HG02763 (cell line): ENCODE results near the gene PCBP2.
"Not testable (repeated sequence)": the region's sequence is repeated elsewhere in the genome, so short reads cannot be mapped to it uniquely, and the experiment has no call there.

ENCODE experiments used
- ATAC-seq: cut with Tn5 transposase; IDR thresholded peaks from one replicate; pipeline ENCODE4 v1.9.1; 2021; ENCODE audit warnings: mild to moderate bottlenecking, moderate library complexity; ENCODE audit not compliant: unreplicated experiment

The PCBP2 gene

DNA sequence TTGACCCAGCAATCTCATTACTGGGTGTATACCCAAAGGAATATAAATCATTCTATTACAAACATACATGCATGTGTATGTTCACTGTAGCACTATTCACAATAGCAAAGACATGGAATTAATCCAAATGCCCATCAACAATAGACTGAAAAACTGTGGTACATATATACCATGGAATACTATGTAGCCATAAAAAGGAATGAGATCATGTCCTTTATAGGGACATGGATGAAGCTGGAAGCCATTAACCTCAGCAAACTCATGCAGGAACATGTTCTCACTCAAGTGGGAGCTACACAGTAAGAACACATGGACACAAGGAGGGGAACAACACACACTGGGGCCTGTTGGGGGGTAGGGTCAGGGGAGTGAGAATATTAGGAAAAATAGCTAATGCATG lies 12.3 kb upstream of the PCBP2 start:
- ATAC-seq, result not testable (repeated sequence)

DNA sequence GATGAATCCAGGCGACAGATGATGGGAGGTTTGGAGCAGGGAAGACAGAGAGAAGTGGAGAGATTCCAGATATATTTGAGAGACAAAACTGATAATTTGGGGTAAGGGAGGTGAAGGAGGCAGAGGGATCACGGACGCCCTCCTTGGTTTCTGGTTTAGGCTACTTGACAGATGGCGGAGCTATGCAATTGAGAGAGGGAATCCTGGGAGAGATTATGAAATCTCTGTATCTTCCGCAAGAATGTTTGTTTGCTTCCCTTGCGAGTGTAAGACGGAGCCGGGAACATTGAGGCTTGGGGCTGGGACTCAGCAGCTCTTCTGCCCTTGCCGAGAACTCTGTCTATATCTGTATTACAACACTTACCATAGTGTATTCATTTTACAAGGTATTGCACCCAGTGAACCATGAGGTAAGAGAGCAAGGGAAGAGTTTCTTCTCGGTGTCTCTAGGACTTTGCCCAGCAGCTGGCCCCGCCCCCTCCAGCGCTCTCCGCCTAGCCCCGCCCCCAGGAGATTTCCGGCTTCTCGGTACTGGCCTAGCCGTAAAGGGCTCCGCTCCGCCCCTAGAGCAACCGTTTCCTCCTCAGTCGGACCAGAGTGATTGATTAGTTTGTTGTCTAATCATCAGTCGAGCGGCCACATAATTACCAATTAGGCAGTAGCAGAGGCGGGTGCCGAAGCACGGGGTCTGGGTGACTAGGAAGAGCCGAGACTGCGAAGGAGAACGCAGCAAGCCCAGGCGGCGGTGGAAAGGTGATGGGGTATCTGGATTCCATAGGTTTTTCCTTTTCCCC lies 10.7 kb upstream of the PCBP2 start, which contains the start of gene PRR13:
PRR13 (plus strand) TSS at position 695 of the 794 bp plus-strand sequence. CDS start 981 bp downstream, outside the sequence.
- peak; percentile 98 for ATAC-seq

DNA sequence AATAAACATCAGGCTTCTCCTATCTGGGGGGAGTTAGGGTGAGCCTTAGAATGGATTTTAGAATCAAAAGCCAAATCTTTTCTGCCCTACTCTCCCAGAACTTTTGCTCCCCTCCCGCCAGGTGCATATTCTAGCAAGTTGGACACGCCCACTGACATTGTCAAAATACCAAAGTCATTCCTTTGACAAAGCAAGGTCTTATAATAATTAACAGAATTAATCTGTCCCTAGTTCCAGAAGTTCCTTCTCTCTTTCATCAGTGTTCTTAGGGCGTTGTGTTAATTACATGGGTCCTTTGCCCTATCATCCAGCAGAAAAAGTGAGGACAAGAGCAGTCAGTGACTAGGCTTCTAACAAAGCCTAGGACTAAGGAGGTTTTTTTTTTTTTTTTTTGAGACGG lies 7.9 kb upstream of the PCBP2 start:
- ATAC-seq, result no peak

DNA sequence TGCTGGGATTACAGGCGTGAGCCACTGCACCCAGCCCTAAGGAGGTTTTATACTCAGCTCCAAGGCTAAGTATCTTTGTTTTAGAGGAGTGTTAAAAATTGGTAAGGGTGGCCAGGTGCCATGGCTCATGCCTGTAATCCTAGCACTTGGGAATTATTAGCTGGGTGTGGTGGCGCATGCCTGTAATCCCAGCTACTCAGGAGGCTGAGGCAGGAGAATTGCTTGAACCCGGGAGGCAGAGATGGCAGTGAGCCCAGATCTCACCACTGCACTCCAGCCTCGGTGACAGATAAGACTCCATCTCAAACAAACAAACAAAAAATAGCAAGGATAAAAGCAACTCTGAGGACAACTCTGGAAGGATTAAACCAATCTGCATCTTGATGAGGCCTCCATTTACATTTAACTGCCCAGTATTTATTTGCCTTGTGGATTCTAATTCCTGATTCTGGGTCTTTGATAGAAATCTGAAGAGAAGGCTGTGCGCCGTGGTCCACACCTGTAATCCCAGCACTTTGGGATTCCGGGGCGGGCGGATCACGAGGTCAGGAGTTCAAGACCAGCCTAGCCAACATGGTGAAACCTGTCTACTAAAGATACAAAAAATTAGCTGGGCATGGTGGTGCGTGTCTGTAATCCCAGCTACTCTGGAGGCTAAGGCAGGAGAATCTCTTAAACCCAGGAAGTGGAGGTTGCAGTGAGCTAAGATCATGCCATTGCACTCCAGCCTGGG lies 7.1 kb upstream of the PCBP2 start:
- ATAC-seq, result not testable (repeated sequence)

DNA sequence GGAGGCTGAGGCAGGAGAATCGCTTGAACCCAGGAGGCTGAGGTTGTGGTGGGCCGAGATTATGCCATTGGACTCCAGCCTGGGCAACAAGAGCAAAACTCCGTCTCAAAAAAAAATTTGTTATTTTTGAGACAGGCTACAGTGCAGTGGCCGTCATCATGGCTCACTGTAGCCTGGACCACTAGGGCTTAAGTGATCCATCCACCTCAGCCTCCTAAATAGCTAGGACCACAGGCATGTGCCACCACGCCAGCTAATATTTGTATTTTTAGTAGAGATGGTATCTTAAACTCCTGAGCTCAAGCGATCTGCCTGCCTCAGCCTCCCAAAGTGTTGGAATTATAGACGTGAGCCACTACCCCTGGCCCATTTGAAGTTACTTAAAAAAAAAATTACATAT lies 966 bp upstream of the PCBP2 start:
- no peak for ATAC-seq

DNA sequence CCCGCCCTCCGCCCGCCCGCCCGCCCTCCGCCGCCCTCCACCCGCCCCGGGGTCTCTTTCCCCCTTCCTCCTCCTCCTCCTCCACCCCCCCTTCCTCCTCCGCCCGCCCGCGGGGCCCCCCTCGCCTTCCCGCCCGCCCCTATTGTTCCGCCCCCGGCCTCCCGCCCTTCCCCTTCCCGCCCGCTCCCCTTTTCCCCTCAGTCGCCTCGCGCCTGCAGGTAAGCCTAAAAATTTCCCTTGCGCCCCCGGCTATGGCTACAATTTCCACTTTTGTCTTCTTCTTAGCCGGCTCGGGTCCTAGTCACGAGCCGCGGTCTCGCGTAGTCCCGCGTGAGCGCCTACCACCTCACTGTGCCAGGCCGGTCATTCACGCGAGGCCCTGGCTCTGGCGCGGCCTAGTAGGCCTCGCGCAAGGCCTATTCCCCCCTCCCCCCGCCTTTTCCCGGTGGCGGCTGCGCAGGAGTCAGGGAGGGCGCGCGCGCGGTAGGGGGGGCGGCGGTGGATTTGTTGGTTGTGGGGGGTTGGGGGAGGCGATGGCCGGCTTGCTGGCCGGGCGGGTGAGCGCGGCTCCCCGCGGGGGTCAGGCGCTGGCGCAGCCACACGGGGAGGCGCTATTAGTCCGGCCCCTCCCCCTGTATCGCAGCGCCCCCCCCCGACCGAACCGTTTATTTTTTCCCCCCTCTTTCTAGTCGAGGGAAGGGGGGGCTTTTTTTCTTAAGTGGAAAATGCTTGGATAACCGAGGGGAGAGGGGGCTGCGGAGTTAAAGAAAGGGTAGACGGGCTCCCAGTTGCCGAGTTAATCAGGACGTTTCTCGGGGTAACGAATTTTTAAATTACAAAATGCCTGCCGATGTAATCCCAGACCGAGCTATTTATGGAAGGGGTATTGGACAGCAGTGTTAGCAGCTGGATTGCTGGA lies 516 bp downstream of the PCBP2 start:
- ATAC-seq, result peak; percentile 33

DNA sequence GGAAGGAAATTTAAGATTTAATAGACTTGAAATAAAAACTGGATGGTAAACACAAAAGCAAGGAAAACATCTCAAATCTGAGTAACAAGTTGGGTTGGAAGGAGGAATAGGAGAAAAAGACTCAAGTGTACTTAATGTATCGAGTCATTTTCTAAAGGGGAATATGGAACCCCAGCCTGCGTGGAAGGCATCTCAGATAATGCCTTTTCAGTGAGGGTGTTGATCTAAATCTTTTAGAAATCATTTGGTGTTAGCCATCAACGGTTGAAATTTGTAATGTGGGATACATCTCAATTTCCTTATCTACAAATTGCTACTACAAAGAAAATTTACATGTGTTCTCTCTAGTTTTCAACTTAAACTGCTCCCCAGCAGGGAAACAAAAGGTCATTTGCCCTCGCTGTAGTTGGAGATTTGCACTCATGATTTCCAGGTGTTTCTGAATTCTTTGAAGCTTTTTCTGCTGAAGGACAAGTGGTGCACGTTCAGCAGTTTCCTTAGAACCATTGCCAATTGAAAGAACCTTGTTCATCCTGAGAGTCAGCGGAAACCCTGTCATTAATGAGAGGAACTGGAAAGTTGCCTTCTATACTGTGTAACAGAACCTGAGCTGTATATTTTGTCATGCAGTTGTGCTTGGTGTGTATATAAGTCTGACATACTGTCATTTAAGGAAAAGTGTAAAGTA lies 2.2 kb downstream of the PCBP2 start:
- no peak for ATAC-seq

DNA sequence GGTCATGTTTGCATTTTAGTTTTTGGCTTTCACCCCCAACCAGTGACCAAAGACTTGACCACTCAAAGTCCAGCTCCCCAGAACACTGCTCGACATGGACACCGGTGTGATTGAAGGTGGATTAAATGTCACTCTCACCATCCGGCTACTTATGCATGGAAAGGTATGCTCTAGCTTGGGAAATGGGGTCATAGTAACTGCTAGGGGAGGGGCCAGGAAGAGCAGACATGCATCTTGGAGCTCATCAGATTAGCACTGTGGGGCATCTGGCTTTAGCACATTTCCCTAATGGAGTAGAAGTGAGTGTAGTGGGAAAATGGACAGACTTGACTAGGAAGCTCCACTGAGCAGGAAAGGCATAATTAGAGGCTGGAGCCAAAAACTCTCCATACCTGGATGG lies 2.8 kb downstream of the PCBP2 start:
- no peak for ATAC-seq

DNA sequence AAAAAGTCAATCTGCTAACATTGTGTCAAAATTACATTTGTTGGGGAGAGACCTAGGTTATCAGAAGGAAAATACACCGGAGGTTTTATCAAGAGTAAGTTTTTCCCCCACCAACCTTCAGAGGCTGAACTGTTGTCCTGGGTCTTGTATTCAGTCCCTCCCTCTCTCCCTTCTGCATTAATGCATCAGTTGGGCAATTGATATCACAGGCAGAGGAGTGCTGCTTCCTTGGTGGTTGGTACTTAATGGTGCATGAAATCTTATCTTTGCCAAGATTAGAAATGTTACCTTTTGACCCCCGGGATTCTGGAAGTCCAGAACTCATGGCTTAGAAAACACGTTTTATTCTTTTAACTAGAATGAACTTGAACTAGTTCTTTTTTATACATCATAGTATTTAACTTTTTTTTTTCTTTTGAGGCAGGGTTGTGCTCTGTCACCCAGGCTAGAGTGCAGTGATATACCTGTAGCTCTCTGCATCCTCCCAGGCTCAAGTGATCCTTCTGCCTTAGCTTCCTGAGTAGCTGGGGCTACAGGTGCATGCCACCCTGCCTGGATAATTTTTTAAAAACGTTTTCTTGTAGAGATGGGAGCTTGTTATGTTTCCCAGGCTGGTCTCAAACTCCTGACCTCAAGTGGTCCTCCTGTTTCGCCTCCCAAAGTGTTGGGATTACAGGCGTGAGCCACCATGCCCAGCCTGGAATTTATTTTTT lies 4.9 kb downstream of the PCBP2 start:
- ATAC-seq, result no peak

DNA sequence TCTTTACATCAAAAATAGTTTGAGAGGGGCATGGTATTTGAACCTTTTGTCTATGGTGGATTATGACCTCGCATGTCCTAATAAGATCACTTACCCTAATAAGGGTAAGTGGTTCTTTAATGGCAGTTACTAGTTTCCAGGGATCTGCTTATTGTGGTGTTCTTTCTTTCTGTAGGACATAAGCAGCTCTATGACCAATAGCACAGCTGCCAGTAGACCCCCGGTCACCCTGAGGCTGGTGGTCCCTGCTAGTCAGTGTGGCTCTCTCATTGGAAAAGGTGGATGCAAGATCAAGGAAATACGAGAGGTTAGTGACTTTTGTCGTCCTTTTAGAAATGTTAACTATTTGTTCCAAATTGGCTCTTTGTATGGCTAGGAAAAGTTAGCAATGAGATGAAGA lies 7.2 kb downstream of the PCBP2 start:
- no peak for ATAC-seq

DNA sequence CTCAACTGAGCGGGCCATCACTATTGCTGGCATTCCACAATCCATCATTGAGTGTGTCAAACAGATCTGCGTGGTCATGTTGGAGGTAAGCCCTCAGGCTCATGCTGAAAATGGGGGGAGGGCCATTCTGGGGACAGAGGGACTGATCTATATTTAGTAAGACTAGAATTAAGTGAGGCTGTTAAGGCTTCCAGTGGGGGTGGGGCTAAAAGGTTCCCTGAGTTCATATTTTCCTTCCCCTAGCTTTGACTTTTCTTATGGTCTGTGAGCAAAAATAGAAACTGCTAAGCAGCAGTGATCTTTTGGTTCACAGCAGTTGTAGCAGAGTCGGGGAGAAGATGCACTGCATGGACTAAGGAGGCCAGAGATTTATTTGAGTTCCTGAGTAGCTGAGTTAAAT lies 9.2 kb downstream of the PCBP2 start:
- ATAC-seq, result no peak

DNA sequence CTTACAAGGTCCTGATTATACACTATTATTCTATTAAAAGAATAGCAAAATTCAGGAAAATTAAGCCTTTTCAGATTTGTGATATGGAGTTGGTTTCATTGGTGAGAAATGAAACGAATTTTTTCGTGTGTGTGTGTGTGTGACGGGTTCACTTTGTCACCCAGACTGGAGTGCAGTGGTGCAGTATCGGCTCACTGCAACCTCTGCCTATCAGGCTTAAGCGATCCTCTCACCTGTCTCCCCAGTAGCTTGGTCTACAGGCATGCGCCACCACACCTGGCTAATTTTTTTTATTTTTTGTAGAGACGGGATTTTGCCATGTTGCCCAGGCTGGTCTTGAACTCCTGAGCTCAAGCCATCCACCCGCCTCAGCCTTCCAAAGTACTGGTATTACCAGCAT lies 9.7 kb downstream of the PCBP2 start:
- ATAC-seq, result no peak

DNA sequence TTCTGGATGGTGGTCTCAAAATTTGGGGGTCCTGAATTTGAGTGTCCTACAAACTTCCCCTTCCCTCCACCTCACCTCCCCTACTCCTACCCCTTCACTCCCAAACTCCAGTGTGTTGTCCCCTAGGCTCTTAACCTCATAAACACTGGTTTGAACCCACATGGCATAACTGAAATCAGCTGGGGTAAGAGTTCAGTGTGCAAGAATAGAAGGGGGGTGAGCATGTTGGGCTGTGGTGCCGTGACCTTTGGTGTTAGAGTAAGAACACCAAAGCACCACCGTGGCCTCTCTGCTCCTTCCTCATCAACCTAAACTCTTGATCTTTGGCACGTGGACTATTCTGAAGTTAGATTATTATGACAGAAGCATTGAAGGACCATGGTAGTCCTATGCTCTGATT lies 11.0 kb downstream of the PCBP2 start:
- ATAC-seq, result no peak

DNA sequence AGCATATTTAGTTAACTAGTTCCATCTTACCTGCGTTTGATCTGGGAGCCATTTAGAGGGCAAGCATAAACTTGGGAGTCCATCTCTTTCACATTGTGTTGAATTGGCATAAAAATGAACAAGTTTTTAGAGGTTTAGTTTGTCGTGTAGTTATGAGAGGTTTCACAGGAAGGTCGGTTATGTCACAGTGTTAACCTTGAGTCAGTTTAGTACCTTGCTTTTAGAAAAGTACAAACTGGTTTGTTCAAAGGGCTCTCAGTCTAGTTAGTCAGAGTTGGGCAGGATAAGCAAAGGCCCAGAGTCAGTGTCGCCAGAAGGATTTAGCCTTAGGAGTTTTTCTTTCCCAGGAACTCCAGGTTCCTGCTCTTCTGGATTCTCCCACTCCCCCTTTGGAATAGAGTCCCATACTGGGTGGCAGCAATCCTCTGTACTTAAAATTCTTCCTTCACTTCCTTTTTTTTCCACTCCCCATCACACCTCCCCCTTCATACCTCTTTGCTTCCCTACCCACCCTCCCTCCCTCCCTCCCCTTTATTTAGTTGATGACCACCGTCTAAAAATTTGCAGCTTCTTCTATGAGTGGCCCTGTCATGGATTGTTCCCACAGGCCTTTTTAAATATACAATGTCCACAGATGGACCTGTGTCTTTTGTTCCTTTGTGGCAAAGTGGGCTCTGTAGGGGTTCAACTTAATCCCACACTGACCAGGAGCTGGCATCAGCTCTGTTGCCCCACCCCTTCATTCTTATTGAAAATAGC lies 12.1 kb downstream of the PCBP2 start:
- no peak for ATAC-seq

DNA sequence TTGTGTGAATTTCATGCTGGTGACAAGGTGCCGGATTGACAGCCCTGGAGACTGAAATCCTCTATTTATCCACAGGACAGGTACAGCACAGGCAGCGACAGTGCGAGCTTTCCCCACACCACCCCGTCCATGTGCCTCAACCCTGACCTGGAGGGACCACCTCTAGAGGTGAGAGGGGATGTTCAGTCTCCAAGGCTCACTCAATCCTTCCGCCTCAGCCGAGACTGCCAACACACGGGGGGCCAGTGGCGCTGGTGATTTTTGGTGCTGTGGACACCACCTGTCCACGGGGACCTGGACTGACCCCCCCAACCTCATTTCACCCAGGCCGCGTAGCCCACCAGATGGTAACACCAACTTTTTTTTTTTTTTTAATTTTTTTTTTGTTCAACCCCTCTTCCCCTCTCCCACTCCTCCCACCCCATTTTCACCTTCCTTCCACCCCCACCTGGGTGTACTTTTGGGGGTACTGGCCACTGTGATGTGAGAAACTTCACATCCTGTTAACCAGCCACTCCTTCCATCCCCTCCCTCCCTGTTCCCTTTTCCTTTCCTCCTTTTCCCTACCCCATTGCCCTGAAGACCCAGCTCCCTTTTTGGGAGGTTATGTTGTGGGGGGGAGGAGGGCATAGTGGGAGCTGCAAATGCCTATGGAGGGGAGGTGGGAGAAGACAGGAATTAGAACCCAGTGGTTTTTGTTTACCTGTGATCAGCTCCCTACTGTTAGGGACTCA lies 12.9 kb downstream of the PCBP2 start:
- no peak for ATAC-seq

DNA sequence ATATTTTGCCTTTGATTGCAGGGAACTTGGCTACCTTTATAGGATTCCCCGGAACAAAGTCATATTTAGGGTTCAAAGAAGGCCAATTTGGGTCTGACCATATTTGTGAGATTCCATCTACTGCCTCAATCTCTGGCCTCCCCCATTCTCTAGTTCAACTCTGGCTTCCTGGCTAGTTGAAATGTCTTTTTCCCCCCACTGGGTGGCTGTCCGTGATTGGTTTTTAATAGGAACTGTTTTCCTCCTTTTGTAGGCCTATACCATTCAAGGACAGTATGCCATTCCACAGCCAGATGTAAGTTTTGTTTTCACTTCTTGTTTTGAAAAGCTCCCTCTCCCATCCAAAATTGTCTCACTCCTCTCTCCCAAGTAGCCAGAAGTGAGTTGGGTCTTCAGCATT lies 13.8 kb downstream of the PCBP2 start:
- ATAC-seq, result no peak

DNA sequence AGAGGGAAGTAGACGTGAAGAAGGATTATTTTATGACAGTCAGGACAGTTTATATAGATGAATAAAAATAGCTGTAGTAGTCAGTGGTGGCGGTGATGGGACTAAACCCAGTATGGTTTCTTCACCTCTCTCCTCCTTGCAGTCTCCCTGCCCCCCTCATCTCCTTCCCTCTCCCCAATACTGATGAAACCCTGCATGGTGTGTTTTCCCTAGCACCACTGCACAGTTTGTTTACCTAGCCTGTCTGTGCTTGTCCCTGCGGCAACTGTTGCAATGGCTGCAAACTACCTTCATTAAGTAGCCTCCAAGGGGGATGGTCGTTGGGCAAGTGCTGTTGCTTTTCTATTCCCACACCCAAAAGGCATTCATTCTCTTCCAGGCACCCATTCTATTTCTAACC lies 14.7 kb downstream of the PCBP2 start:
- ATAC-seq, result no peak

DNA sequence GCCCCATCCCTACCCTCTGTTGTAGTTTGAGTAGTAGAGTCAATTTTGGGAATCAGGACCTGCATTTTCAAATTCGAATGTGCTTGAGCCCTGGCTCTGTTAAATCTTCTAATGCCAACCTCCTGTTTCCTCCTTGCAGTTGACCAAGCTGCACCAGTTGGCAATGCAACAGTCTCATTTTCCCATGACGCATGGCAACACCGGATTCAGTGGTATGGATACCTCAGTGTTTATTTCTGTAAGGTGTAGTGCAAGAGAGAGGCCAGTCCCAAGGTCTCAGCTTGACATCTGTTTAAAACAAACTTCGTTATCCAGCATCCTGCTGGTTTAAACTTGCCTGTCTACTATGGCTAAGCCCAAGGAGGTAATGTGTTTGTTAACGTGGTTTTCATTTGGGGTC lies 15.2 kb downstream of the PCBP2 start:
- no peak for ATAC-seq

DNA sequence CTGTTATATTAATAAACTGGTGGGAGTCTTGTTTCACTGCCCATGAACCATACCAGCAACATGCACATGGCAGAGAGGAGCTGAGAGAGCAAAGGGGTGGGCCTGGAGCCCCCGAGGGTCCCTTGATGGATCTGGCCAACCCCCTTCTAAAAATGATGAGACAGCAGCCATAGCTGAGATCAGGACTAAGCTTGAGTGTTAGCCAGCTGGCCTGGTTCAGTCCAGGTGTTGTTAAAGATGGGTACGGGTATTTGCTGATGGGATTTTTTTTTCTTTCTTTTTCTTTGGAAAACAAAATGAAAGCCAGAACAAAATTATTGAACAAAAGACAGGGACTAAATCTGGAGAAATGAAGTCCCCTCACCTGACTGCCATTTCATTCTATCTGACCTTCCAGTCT lies 16.0 kb downstream of the PCBP2 start:
- ATAC-seq, result no peak
